Measurements from ENCODE around the gene RRAD.
A peak's percentile ranks its signal among the peaks of the same experiment; 100 is the strongest.

Gene RRAD

DNA sequence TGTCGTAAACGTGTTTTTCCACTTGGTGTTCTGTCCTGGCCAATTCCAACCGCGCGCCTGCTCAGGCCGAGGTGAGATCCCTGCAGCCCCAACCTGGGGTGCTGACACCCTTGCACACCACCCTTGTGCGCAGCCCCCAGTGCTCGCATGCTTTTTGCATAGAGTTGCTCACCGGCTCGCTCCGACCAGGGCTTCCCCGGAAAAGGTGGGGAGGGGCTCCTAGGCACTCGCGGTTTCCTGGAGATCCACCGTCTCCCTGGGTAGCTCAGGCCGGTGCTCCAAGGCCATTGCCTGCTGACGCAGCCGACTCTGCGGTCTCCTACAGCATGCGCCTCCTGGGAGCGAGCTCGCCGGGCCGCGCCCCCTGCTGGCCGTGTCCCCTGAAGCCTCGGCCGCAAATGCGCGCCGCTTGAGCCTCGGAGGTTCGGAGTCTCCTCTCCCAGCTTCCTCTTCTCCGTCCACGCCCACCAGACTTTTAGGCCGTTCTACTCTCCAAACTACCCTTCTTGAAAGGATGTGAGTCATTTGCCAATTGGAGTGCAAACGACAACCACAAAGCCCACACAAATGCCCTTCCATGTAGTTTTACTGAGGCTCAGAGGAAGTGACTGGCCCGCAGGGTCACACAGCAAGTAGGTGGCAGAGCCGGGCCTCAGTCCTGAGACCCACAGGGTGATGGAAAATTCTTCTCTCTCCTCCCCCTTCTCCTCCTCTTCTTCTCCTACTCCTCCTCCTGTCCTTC, 52.2 kb downstream of the RRAD start (continued):
- TF ChIP-seq, protein P1, sequence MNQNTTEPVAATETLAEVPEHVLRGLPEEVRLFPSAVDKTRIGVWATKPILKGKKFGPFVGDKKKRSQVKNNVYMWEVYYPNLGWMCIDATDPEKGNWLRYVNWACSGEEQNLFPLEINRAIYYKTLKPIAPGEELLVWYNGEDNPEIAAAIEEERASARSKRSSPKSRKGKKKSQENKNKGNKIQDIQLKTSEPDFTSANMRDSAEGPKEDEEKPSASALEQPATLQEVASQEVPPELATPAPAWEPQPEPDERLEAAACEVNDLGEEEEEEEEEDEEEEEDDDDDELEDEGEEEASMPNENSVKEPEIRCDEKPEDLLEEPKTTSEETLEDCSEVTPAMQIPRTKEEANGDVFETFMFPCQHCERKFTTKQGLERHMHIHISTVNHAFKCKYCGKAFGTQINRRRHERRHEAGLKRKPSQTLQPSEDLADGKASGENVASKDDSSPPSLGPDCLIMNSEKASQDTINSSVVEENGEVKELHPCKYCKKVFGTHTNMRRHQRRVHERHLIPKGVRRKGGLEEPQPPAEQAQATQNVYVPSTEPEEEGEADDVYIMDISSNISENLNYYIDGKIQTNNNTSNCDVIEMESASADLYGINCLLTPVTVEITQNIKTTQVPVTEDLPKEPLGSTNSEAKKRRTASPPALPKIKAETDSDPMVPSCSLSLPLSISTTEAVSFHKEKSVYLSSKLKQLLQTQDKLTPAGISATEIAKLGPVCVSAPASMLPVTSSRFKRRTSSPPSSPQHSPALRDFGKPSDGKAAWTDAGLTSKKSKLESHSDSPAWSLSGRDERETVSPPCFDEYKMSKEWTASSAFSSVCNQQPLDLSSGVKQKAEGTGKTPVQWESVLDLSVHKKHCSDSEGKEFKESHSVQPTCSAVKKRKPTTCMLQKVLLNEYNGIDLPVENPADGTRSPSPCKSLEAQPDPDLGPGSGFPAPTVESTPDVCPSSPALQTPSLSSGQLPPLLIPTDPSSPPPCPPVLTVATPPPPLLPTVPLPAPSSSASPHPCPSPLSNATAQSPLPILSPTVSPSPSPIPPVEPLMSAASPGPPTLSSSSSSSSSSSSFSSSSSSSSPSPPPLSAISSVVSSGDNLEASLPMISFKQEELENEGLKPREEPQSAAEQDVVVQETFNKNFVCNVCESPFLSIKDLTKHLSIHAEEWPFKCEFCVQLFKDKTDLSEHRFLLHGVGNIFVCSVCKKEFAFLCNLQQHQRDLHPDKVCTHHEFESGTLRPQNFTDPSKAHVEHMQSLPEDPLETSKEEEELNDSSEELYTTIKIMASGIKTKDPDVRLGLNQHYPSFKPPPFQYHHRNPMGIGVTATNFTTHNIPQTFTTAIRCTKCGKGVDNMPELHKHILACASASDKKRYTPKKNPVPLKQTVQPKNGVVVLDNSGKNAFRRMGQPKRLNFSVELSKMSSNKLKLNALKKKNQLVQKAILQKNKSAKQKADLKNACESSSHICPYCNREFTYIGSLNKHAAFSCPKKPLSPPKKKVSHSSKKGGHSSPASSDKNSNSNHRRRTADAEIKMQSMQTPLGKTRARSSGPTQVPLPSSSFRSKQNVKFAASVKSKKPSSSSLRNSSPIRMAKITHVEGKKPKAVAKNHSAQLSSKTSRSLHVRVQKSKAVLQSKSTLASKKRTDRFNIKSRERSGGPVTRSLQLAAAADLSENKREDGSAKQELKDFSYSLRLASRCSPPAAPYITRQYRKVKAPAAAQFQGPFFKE (tag by site-specific recombination; IDR thresholded peaks at IDR 0.05; ENCODE audit: borderline replicate concordance), result no peak; the same call in 1 of the 2 replicates
- TF ChIP-seq, protein P2, sequence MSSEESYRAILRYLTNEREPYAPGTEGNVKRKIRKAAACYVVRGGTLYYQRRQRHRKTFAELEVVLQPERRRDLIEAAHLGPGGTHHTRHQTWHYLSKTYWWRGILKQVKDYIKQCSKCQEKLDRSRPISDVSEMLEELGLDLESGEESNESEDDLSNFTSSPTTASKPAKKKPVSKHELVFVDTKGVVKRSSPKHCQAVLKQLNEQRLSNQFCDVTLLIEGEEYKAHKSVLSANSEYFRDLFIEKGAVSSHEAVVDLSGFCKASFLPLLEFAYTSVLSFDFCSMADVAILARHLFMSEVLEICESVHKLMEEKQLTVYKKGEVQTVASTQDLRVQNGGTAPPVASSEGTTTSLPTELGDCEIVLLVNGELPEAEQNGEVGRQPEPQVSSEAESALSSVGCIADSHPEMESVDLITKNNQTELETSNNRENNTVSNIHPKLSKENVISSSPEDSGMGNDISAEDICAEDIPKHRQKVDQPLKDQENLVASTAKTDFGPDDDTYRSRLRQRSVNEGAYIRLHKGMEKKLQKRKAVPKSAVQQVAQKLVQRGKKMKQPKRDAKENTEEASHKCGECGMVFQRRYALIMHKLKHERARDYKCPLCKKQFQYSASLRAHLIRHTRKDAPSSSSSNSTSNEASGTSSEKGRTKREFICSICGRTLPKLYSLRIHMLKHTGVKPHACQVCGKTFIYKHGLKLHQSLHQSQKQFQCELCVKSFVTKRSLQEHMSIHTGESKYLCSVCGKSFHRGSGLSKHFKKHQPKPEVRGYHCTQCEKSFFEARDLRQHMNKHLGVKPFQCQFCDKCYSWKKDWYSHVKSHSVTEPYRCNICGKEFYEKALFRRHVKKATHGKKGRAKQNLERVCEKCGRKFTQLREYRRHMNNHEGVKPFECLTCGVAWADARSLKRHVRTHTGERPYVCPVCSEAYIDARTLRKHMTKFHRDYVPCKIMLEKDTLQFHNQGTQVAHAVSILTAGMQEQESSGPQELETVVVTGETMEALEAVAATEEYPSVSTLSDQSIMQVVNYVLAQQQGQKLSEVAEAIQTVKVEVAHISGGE (tag by site-specific recombination; conservative IDR thresholded peaks at IDR 0.05; ENCODE audit: low read depth), result peak; percentile 50; the same call in 1 of the 2 replicates
- no peak for TF ChIP-seq ZNF701 (tag by site-specific recombination; IDR thresholded peaks at IDR 0.05)
- peak; percentile 60 for TF ChIP-seq ZNF366 (tag by site-specific recombination; conservative IDR thresholded peaks at IDR 0.05)
- TF ChIP-seq TRIM28 (IDR thresholded peaks at IDR 0.05; ENCODE audit: borderline replicate concordance, low read length), result peak; percentile 76; the same call in 1 of the 2 replicates
- TF ChIP-seq ZNF548 (tag by site-specific recombination; IDR thresholded peaks at IDR 0.05), result no peak
- TF ChIP-seq ZNF521 (tag by site-specific recombination; IDR thresholded peaks at IDR 0.05), result no peak
- TF ChIP-seq ZNF654 (tag by site-specific recombination; IDR thresholded peaks at IDR 0.05; ENCODE audit: low read depth), result peak; percentile 27; the same call in 1 of the 2 replicates
- TF ChIP-seq, protein P3, sequence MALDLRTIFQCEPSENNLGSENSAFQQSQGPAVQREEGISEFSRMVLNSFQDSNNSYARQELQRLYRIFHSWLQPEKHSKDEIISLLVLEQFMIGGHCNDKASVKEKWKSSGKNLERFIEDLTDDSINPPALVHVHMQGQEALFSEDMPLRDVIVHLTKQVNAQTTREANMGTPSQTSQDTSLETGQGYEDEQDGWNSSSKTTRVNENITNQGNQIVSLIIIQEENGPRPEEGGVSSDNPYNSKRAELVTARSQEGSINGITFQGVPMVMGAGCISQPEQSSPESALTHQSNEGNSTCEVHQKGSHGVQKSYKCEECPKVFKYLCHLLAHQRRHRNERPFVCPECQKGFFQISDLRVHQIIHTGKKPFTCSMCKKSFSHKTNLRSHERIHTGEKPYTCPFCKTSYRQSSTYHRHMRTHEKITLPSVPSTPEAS (tag by site-specific recombination; IDR thresholded peaks at IDR 0.05), result no peak
- peak; percentile 91 for TF ChIP-seq ZNF394 (tag by site-specific recombination; IDR thresholded peaks at IDR 0.05; ENCODE audit: borderline replicate concordance)
- TF ChIP-seq YY2 (tag by site-specific recombination; IDR thresholded peaks at IDR 0.05), result no peak
- no peak for TF ChIP-seq ZNF555 (tag by site-specific recombination; conservative IDR thresholded peaks at IDR 0.05)
- TF ChIP-seq, protein P4, sequence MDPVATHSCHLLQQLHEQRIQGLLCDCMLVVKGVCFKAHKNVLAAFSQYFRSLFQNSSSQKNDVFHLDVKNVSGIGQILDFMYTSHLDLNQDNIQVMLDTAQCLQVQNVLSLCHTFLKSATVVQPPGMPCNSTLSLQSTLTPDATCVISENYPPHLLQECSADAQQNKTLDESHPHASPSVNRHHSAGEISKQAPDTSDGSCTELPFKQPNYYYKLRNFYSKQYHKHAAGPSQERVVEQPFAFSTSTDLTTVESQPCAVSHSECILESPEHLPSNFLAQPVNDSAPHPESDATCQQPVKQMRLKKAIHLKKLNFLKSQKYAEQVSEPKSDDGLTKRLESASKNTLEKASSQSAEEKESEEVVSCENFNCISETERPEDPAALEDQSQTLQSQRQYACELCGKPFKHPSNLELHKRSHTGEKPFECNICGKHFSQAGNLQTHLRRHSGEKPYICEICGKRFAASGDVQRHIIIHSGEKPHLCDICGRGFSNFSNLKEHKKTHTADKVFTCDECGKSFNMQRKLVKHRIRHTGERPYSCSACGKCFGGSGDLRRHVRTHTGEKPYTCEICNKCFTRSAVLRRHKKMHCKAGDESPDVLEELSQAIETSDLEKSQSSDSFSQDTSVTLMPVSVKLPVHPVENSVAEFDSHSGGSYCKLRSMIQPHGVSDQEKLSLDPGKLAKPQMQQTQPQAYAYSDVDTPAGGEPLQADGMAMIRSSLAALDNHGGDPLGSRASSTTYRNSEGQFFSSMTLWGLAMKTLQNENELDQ (tag by site-specific recombination; IDR thresholded peaks at IDR 0.05; ENCODE audit: low read depth), result no peak
- TF ChIP-seq, protein P5, sequence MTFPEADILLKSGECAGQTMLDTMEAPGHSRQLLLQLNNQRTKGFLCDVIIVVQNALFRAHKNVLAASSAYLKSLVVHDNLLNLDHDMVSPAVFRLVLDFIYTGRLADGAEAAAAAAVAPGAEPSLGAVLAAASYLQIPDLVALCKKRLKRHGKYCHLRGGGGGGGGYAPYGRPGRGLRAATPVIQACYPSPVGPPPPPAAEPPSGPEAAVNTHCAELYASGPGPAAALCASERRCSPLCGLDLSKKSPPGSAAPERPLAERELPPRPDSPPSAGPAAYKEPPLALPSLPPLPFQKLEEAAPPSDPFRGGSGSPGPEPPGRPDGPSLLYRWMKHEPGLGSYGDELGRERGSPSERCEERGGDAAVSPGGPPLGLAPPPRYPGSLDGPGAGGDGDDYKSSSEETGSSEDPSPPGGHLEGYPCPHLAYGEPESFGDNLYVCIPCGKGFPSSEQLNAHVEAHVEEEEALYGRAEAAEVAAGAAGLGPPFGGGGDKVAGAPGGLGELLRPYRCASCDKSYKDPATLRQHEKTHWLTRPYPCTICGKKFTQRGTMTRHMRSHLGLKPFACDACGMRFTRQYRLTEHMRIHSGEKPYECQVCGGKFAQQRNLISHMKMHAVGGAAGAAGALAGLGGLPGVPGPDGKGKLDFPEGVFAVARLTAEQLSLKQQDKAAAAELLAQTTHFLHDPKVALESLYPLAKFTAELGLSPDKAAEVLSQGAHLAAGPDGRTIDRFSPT (tag by site-specific recombination; IDR thresholded peaks at IDR 0.05), result peak; percentile 26; the same call in 1 of the 2 replicates
- TF ChIP-seq ZNF423 (tag by site-specific recombination; IDR thresholded peaks at IDR 0.05), result peak; percentile 73; the same call in 1 of the 2 replicates
- TF ChIP-seq ZNF610 (tag by site-specific recombination; IDR thresholded peaks at IDR 0.05; ENCODE audit: borderline replicate concordance), result no peak
- no peak for TF ChIP-seq ZNF214 (tag by site-specific recombination; IDR thresholded peaks at IDR 0.05; ENCODE audit: borderline replicate concordance)
- TF ChIP-seq ZNF544 (tag by site-specific recombination; IDR thresholded peaks at IDR 0.05), result no peak
- TF ChIP-seq, protein P6, sequence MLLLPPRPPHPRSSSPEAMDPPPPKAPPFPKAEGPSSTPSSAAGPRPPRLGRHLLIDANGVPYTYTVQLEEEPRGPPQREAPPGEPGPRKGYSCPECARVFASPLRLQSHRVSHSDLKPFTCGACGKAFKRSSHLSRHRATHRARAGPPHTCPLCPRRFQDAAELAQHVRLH (tag by site-specific recombination; IDR thresholded peaks at IDR 0.05), result peak; percentile 87
- TF ChIP-seq, protein P7, sequence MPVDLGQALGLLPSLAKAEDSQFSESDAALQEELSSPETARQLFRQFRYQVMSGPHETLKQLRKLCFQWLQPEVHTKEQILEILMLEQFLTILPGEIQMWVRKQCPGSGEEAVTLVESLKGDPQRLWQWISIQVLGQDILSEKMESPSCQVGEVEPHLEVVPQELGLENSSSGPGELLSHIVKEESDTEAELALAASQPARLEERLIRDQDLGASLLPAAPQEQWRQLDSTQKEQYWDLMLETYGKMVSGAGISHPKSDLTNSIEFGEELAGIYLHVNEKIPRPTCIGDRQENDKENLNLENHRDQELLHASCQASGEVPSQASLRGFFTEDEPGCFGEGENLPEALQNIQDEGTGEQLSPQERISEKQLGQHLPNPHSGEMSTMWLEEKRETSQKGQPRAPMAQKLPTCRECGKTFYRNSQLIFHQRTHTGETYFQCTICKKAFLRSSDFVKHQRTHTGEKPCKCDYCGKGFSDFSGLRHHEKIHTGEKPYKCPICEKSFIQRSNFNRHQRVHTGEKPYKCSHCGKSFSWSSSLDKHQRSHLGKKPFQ (tag by site-specific recombination; IDR thresholded peaks at IDR 0.05), result no peak

Data from HEK293 (cell line).